ENCODE measurements around the gene PALLD. TPM values are rescaled to one million over a fixed set of nuclear protein-coding genes. Genes with fewer than 3 reads are reported as not detected.

The PALLD gene
- total and polyA plus RNA-seq, 9 donors, result 86.1 to 155 (median 146) TPM

- H3K27me3 ChIP-seq (ENCODE audit: control insufficient read depth, insufficient read depth, low read length), result no peaks in the 10 kb centered on the region
- peaks cover 3% of the 10 kb centered on the region for H3K36me3 ChIP-seq (ENCODE audit: control insufficient read depth, insufficient read depth, low read length)
- peaks cover 2% of the 10 kb centered on the region for H3K9me3 ChIP-seq (replicated peaks; ENCODE audit: control insufficient read depth, low read depth, low read length)
- H3K4me1 ChIP-seq (ENCODE audit: control insufficient read depth, insufficient read depth, low read length), result peaks cover 11% of the 10 kb centered on the region
- 43% methylated on average over 1 of the region's 4 CpGs for WGBS (ENCODE audit: insufficient coverage)
- H3K4me3 ChIP-seq (ENCODE audit: low read length), result no peak overlapping the region
- H3K27ac ChIP-seq (ENCODE audit: low read length), result no peak overlapping the region
- no peak for DNase-seq
These were observed 210.4 kb downstream of the PALLD start for GRCh38 chr4:168707205-168707604.

DNA sequence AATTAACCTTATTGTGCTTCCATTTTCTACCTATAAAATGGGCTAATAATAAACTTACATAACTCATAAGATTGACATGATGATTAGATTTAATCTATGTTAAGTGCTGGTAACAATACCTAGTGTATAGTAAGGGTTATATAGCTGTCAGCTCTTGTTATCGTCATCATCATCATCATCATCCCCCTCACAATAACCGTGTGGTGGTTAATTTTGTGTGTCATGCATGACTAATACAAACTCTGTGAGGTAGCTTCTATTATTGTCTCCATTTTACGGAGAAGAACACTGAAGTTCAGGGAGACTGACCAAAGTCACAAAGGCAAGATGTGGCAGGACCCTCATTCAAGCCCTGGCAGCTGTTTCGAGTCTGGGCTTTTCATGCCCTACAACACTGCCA is 211.3 kb downstream of the PALLD start:
- no peak overlapping the region for H3K27ac ChIP-seq (ENCODE audit: low read length)

GRCh38 chr4:168710353-168710946 is 213.6 kb downstream of the PALLD start:
- Histone ChIP-seq H3K36me3 (ENCODE audit: control insufficient read depth, insufficient read depth, low read length) (peaks cover 12% of the 10 kb centered on the region), H3K27me3 (ENCODE audit: control insufficient read depth, insufficient read depth, low read length) (no peaks in the 10 kb centered on the region), H3K4me3 (ENCODE audit: low read length) (no peak overlapping the region), H3K9me3 (replicated peaks; ENCODE audit: control insufficient read depth, low read depth, low read length) (no peaks in the 10 kb centered on the region), H3K4me1 (ENCODE audit: control insufficient read depth, insufficient read depth, low read length) (peaks cover 11% of the 10 kb centered on the region), H3K27ac (ENCODE audit: low read length) (no peak overlapping the region)
- 55% methylated on average over 2 of the region's 3 CpGs for WGBS (ENCODE audit: insufficient coverage)
- peak; percentile 87 for DNase-seq

More for the DNA sequence above, 211.3 kb downstream of the PALLD start:
- no peaks in the 10 kb centered on the region for H3K9me3 ChIP-seq (replicated peaks; ENCODE audit: control insufficient read depth, low read depth, low read length)
- 100% methylated on average over 1 of the region's 4 CpGs for WGBS (ENCODE audit: insufficient coverage)
- no peak overlapping the region for H3K4me3 ChIP-seq (ENCODE audit: low read length)
- H3K4me1 ChIP-seq (ENCODE audit: control insufficient read depth, insufficient read depth, low read length), result peaks cover 11% of the 10 kb centered on the region
- H3K27me3 ChIP-seq (ENCODE audit: control insufficient read depth, insufficient read depth, low read length), result no peaks in the 10 kb centered on the region
- DNase-seq, result no peak
- peaks cover 8% of the 10 kb centered on the region for H3K36me3 ChIP-seq (ENCODE audit: control insufficient read depth, insufficient read depth, low read length)

- DNase-seq, result peak; percentile 64
- no peaks in the 10 kb centered on the region for H3K9me3 ChIP-seq (replicated peaks; ENCODE audit: control insufficient read depth, low read depth, low read length)
- H3K4me3 ChIP-seq (ENCODE audit: low read length), result no peak overlapping the region
- peak overlapping the region; percentile 53 for H3K27ac ChIP-seq (ENCODE audit: low read length)
- peaks cover 11% of the 10 kb centered on the region for H3K4me1 ChIP-seq (ENCODE audit: control insufficient read depth, insufficient read depth, low read length)
- WGBS (ENCODE audit: insufficient coverage), result 60% methylated on average over 5 of the region's 11 CpGs
- H3K27me3 ChIP-seq (ENCODE audit: control insufficient read depth, insufficient read depth, low read length), result no peaks in the 10 kb centered on the region
- peaks cover 12% of the 10 kb centered on the region for H3K36me3 ChIP-seq (ENCODE audit: control insufficient read depth, insufficient read depth, low read length)
These were observed 214.6 kb downstream of the PALLD start for GRCh38 chr4:168711197-168712140.

DNA sequence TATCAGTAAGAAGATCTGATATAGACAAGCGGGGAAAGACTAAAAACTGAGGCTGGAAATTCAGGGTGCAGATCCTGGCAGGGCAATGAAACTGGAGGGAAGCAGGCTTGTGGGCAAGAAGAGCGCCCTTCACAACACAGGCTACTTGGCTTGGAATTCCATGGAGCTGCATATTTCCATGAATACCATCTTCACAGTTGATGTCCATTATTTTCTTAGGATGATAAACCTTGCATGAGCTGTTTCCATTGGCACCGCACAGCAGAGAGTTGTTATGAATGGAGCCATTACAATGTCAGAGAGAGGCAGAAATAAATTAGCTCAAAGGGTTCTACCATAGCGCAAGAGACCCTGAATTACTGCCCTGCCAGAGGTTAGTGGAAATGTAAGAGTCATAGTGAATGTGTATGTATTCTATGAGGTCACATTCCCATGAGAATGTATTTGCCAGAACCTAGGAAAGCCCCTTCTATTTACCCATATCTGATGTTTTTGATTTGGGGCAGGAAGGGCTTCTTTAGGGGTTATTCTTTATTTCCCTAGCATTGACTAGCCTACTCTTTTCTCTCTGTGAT is 215.6 kb downstream of the PALLD start:
- H3K27me3 ChIP-seq (ENCODE audit: control insufficient read depth, insufficient read depth, low read length), result no peaks in the 10 kb centered on the region
- peaks cover 12% of the 10 kb centered on the region for H3K36me3 ChIP-seq (ENCODE audit: control insufficient read depth, insufficient read depth, low read length)
- peaks cover 11% of the 10 kb centered on the region for H3K4me1 ChIP-seq (ENCODE audit: control insufficient read depth, insufficient read depth, low read length)
- no peak overlapping the region for H3K4me3 ChIP-seq (ENCODE audit: low read length)
- no peak overlapping the region for H3K27ac ChIP-seq (ENCODE audit: low read length)
- no peaks in the 10 kb centered on the region for H3K9me3 ChIP-seq (replicated peaks; ENCODE audit: control insufficient read depth, low read depth, low read length)
- 88% methylated on average over 1 of the region's 4 CpGs for whole genome bisulfite sequencing (ENCODE audit: insufficient coverage)
- no peak for DNase-seq

DNA sequence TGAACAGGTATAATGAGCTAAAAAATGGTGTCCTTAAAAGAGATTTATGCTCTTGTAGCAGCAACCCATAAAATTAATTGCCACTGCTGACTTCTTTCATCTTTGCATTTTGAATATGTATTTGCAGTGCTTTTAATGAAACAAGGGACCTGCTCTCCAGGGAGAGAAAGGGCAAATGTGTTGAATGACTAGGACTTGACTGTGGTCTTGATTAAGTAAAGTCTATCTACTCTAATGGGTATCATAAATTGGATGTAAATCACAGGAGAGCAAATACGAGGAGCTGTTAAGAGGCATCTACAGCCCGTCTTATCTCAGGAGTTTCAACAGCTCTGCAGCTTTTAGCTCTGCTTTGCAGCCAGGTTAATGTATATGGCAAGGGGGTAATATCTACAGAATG is 216.4 kb downstream of the PALLD start:
- Histone ChIP-seq H3K36me3 (ENCODE audit: control insufficient read depth, insufficient read depth, low read length) (peaks cover 12% of the 10 kb centered on the region), H3K27me3 (ENCODE audit: control insufficient read depth, insufficient read depth, low read length) (no peaks in the 10 kb centered on the region), H3K27ac (ENCODE audit: low read length) (no peak overlapping the region), H3K4me1 (ENCODE audit: control insufficient read depth, insufficient read depth, low read length) (peaks cover 11% of the 10 kb centered on the region), H3K9me3 (replicated peaks; ENCODE audit: control insufficient read depth, low read depth, low read length) (no peaks in the 10 kb centered on the region), H3K4me3 (ENCODE audit: low read length) (no peak overlapping the region)
- 57% methylated on average over 2 of the region's 2 CpGs for WGBS (ENCODE audit: insufficient coverage)
- DNase-seq, result no peak

GRCh38 chr4:168715896-168716295 is 219.0 kb downstream of the PALLD start:
- Histone ChIP-seq H3K4me1 (ENCODE audit: control insufficient read depth, insufficient read depth, low read length) (peaks cover 11% of the 10 kb centered on the region), H3K4me3 (ENCODE audit: low read length) (no peak overlapping the region), H3K9me3 (replicated peaks; ENCODE audit: control insufficient read depth, low read depth, low read length) (no peaks in the 10 kb centered on the region), H3K27me3 (ENCODE audit: control insufficient read depth, insufficient read depth, low read length) (no peaks in the 10 kb centered on the region), H3K27ac (ENCODE audit: low read length) (no peak overlapping the region), H3K36me3 (ENCODE audit: control insufficient read depth, insufficient read depth, low read length) (peaks cover 17% of the 10 kb centered on the region)
- DNase-seq, result no peak
- 67% methylated on average over 1 of the region's 7 CpGs for WGBS (ENCODE audit: insufficient coverage)

DNA sequence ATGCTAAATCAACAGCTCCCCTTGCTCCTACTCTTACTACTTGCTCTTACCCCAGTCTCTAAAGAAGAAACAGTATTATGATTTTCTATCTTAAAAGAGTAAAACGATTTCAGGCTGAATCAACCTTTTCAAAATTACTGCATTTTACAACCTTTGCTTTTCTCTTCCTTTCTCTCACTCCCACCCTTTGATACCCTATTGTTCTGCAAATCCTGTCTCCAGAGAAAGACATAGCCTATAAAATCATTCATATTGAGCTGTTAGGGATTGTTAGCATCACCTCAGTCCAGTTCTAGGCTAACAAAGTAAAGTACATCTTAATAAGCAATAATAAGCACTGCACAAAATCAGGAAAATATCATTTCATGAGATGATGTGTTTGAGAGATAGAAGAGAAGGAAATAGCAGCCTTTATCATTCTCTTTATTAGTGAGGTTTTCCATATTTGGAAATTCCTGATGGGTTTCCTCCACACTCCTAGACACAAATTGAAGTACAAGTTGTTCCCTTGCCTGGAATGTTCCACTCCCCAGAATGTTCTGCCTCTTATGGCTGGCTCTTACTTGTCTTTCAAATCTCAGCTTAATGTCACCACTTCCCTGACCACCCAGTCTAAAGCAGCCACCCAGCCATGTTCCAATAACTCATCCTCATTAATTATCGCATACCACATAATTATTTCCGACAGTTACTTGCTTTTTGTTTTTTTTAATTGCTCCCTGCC is 219.7 kb downstream of the PALLD start:
- no peak overlapping the region for H3K27ac ChIP-seq (ENCODE audit: low read length)

GRCh38 chr4:168717847-168718246 is 221.0 kb downstream of the PALLD start:
- H3K4me1 ChIP-seq (ENCODE audit: control insufficient read depth, insufficient read depth, low read length), result no peaks in the 10 kb centered on the region
- H3K4me3 ChIP-seq (ENCODE audit: low read length), result no peak overlapping the region
- H3K27ac ChIP-seq (ENCODE audit: low read length), result no peak overlapping the region
- H3K9me3 ChIP-seq (replicated peaks; ENCODE audit: control insufficient read depth, low read depth, low read length), result no peaks in the 10 kb centered on the region
- no peak for DNase-seq
- no peaks in the 10 kb centered on the region for H3K27me3 ChIP-seq (ENCODE audit: control insufficient read depth, insufficient read depth, low read length)
- H3K36me3 ChIP-seq (ENCODE audit: control insufficient read depth, insufficient read depth, low read length), result peaks cover 9% of the 10 kb centered on the region
- no CpG with 5 or more reads among the region's 3 CpGs for WGBS (ENCODE audit: insufficient coverage)

More for the DNA sequence above, 219.7 kb downstream of the PALLD start:
- Histone ChIP-seq H3K27me3 (ENCODE audit: control insufficient read depth, insufficient read depth, low read length) (no peaks in the 10 kb centered on the region), H3K9me3 (replicated peaks; ENCODE audit: control insufficient read depth, low read depth, low read length) (no peaks in the 10 kb centered on the region), H3K4me1 (ENCODE audit: control insufficient read depth, insufficient read depth, low read length) (peaks cover 7% of the 10 kb centered on the region), H3K4me3 (ENCODE audit: low read length) (no peak overlapping the region), H3K36me3 (ENCODE audit: control insufficient read depth, insufficient read depth, low read length) (peaks cover 16% of the 10 kb centered on the region)
- WGBS (ENCODE audit: insufficient coverage), result no CpG with 5 or more reads among the region's 3 CpGs
- no peak for DNase-seq

- H3K27me3 ChIP-seq (ENCODE audit: control insufficient read depth, insufficient read depth, low read length), result no peaks in the 10 kb centered on the region
- WGBS (ENCODE audit: insufficient coverage), result no CpG with 5 or more reads among the region's 1 CpG
- no peak overlapping the region for H3K27ac ChIP-seq (ENCODE audit: low read length)
- H3K4me1 ChIP-seq (ENCODE audit: control insufficient read depth, insufficient read depth, low read length), result peaks cover 2% of the 10 kb centered on the region
- DNase-seq, result no peak
- no peak overlapping the region for H3K4me3 ChIP-seq (ENCODE audit: low read length)
- H3K9me3 ChIP-seq (replicated peaks; ENCODE audit: control insufficient read depth, low read depth, low read length), result no peaks in the 10 kb centered on the region
- peaks cover 9% of the 10 kb centered on the region for H3K36me3 ChIP-seq (ENCODE audit: control insufficient read depth, insufficient read depth, low read length)
These were observed 222.9 kb downstream of the PALLD start for GRCh38 chr4:168719725-168720124.
